NB4 (cell line): Measurements from ENCODE around the gene DTNBP1.

Experiments
- DNase-seq: peaks from one replicate; pipeline ENCODE4 v3.0.0; 2010; ENCODE audit warnings: low read depth
- H3K4me3 ChIP-seq: one replicate; pipeline ENCODE4 v1.5.1; 2011; ENCODE audit warnings: mild to moderate bottlenecking, low read depth, low read length, moderate library complexity
- MYC ChIP-seq: IDR thresholded peaks from 2 replicates; pipeline ENCODE4 v1.6.1; 2011; ENCODE audit warnings: low read depth, low read length
- POLR2A ChIP-seq: IDR thresholded peaks from 2 replicates; pipeline ENCODE4 v1.6.1; 2011; ENCODE audit warnings: mild to moderate bottlenecking; ENCODE audit not compliant: insufficient read length; ENCODE audit errors: extremely low read depth
- TF ChIP-seq, protein P1 (sequence below): IDR thresholded peaks from 2 replicates; pipeline ENCODE4 v1.6.1; 2011; ENCODE audit warnings: low read depth, low read length
- TF ChIP-seq, protein P2 (sequence below): IDR thresholded peaks from one replicate; pipeline ENCODE4 v1.5.1; 2012; ENCODE audit warnings: low read depth, low read length

The DTNBP1 gene

GRCh38 chr6:15619330-15619729 lies 43.5 kb downstream of the DTNBP1 start:
- TF ChIP-seq, protein P1, sequence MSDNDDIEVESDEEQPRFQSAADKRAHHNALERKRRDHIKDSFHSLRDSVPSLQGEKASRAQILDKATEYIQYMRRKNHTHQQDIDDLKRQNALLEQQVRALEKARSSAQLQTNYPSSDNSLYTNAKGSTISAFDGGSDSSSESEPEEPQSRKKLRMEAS: no peak
- TF ChIP-seq MYC (no peak), POLR2A (no peak)
- TF ChIP-seq, protein P2, sequence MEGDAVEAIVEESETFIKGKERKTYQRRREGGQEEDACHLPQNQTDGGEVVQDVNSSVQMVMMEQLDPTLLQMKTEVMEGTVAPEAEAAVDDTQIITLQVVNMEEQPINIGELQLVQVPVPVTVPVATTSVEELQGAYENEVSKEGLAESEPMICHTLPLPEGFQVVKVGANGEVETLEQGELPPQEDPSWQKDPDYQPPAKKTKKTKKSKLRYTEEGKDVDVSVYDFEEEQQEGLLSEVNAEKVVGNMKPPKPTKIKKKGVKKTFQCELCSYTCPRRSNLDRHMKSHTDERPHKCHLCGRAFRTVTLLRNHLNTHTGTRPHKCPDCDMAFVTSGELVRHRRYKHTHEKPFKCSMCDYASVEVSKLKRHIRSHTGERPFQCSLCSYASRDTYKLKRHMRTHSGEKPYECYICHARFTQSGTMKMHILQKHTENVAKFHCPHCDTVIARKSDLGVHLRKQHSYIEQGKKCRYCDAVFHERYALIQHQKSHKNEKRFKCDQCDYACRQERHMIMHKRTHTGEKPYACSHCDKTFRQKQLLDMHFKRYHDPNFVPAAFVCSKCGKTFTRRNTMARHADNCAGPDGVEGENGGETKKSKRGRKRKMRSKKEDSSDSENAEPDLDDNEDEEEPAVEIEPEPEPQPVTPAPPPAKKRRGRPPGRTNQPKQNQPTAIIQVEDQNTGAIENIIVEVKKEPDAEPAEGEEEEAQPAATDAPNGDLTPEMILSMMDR: no peak
- H3K4me3 ChIP-seq: no peak overlapping the region
- DNase-seq: no peak

DNA sequence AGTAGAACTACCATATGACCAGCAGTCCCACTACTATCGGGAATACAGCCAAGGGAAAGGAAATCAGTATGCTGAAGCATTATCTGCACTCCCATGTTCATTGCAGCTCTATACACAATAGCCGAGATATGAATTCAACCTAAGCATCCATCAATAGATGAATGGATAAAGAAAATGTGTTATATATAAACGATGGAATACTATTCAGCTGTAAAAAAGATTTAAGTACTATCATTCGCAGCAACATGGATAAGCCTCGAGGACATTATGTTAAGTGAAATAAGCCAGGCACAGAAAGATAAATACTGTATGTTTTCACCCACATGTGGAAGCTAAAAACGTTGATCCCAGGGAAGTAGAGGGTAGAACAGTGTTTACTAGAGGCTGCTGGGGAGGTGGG lies 44.1 kb downstream of the DTNBP1 start:
- no peak overlapping the region for H3K4me3 ChIP-seq
- TF ChIP-seq, protein P2: no peak
- TF ChIP-seq POLR2A (no peak), MYC (no peak)
- TF ChIP-seq, protein P1: no peak
- no peak for DNase-seq

DNA sequence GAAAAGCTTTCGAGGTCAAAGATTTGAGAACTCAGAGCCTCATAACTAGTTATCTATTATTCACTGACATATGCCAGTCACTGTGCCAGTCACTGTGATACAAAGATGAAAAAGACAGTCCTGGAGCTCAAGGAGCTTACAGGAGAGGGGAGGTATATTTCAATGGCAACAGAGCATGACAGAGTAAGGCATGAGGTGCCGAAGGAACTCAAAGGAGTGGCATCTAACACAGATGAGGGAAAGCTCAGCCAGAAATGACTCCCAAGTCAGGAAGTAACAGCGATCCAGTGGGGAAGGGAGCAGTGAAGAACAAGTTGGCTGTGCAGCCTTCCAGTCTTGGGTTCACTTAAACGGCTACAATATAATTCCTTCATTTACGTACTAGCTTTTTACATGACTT lies 46.6 kb downstream of the DTNBP1 start:
- TF ChIP-seq MYC: no peak
- TF ChIP-seq, protein P1: no peak
- TF ChIP-seq, protein P2: no peak
- no peak for TF ChIP-seq POLR2A
- no peak for DNase-seq
- no peak overlapping the region for H3K4me3 ChIP-seq

- TF ChIP-seq POLR2A (no peak), MYC (no peak)
- TF ChIP-seq, protein P2: no peak
- TF ChIP-seq, protein P1: no peak
- no peak for DNase-seq
Observed at GRCh38 chr6:15615802-15616201, 47.0 kb downstream of the DTNBP1 start.

DNA sequence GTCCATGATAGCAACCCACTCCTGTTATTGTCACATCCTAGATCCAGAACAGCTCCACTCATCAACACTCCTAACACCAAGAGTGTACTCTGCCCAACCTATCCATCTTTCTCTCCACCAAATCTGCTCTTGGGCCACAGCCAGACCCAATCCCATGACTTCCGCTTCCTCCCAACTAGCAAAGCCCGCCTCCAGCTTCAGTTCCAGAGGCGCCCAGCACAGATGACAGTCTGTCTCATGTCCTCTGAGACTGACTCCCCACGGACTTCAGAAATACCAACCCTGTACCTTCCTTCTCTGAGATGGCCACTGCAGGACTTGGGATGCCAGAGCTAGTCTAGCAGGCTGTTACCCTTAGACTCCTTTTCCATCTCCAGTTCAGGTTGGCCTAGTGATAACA lies 48.6 kb downstream of the DTNBP1 start:
- DNase-seq: no peak
- TF ChIP-seq, protein P1: no peak
- TF ChIP-seq POLR2A (no peak), MYC (no peak)
- TF ChIP-seq, protein P2: no peak
- no peak overlapping the region for H3K4me3 ChIP-seq

More at GRCh38 chr6:15615802-15616201, 47.0 kb downstream of the DTNBP1 start:
- H3K4me3 ChIP-seq: no peak overlapping the region

DNA sequence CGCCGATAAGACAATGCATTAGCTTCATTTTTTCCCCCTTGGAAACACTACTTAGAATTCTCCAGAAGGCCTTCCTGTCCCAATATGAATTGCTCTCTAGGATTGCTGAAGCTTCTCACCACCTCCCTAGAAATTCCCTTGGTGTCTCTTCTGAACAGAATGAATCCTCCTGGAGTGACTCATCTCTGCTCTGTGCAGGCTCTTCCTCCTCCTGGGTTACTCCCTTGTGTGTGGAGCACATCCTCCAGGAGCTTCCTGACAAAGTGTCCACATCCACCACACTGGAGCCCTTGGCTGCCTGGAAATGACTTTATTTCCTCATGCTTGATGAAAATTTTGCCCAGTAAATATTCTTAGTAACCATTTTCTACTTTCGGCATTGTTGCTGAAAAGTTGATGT lies 54.4 kb downstream of the DTNBP1 start:
- H3K4me3 ChIP-seq: no peak overlapping the region
- no peak for TF ChIP-seq POLR2A
- no peak for TF ChIP-seq MYC
- TF ChIP-seq, protein P1: no peak
- TF ChIP-seq, protein P2: no peak
- no peak for DNase-seq
